RWPE1 (cell line): ENCODE measurements around the gene CUL7.

ENCODE experiments used
- CTCF ChIA-PET: fragments of 350-600 bp; sonication (Branson Sonifier 250); formaldehyde crosslinking; extraction: SDS; loops from one replicate; lab custom pipeline; 2021; lab: Yijun Ruan, JAX
- POLR2A ChIA-PET: fragments of 400-600 bp; formaldehyde crosslinking; extraction: SDS; loops from one replicate; lab custom pipeline; 2020; ENCODE audit warnings: antibody characterized with exemption; ENCODE audit not compliant: low non-redundant PET; lab: Yijun Ruan, JAX
- DNase-seq: peaks from one replicate; pipeline ENCODE4 v3.0.0; 2012; ENCODE audit warnings: low spot score
- H3K27ac ChIP-seq: fragments of 450-650 bp; 2 replicates; pipeline ENCODE4 v1.5.1; 2017
- CTCF ChIP-seq: fragments of 450-650 bp; conservative IDR thresholded peaks from 2 replicates; pipeline ENCODE4 v1.5.1; 2017; ENCODE audit warnings: low read depth, mild to moderate bottlenecking

CUL7 gene

GRCh38 chr6:43093436-43094289 lies 40.0 kb upstream of the CUL7 start:
- no peak for TF ChIP-seq CTCF
- CTCF ChIA-PET = no interaction called here
- DNase-seq = no peak
- POLR2A ChIA-PET = no interaction called here
- H3K27ac ChIP-seq = peak overlapping the region; percentile 79

- DNase-seq = no peak
- H3K27ac ChIP-seq = no peak overlapping the region
- CTCF ChIA-PET = no interaction called here
- POLR2A ChIA-PET = no interaction called here
- no peak for TF ChIP-seq CTCF
These were observed 39.0 kb upstream of the CUL7 start for GRCh38 chr6:43092635-43093034.

- CTCF ChIA-PET = no interaction called here
- POLR2A ChIA-PET = no interaction called here
- TF ChIP-seq CTCF = no peak
- H3K27ac ChIP-seq = peak overlapping the region; percentile 34
- no peak for DNase-seq
These were observed 37.9 kb upstream of the CUL7 start for GRCh38 chr6:43091436-43091991.

GRCh38 chr6:43091020-43091419 lies 37.4 kb upstream of the CUL7 start:
- TF ChIP-seq CTCF = no peak
- peak overlapping the region; percentile 32 for H3K27ac ChIP-seq
- CTCF ChIA-PET = interaction anchor here (1.8 kb wide), 1 partner anchor 53 kb away, joined by 5 read pairs; no protein-coding TSS in a partner anchor
- POLR2A ChIA-PET = interaction anchor here (0.9 kb wide), 1 partner anchor 15 kb away, joined by 3 read pairs; the partner anchor contains the start of gene PTK7
- DNase-seq = no peak

GRCh38 chr6:43090559-43090956 lies 36.9 kb upstream of the CUL7 start:
- TF ChIP-seq CTCF = no peak
- DNase-seq = no peak
- H3K27ac ChIP-seq = peak overlapping the region; percentile 60
- CTCF ChIA-PET = interaction anchor here (0.8 to 1.8 kb wide), 2 partner anchors 53 to 178 kb away, joined by 5 read pairs; no protein-coding TSS in a partner anchor
- POLR2A ChIA-PET = interaction anchor here (0.9 kb wide), 1 partner anchor 14 kb away, joined by 3 read pairs; the partner anchor contains the start of gene PTK7

GRCh38 chr6:43089874-43090558 lies 36.4 kb upstream of the CUL7 start:
- CTCF ChIA-PET = interaction anchor here (0.8 to 1.8 kb wide), 2 partner anchors 54 to 179 kb away, joined by 5 read pairs; no protein-coding TSS in a partner anchor
- H3K27ac ChIP-seq = peak overlapping the region; percentile 60
- no peak for DNase-seq

More at GRCh38 chr6:43089874-43090558, 36.4 kb upstream of the CUL7 start:
- POLR2A ChIA-PET = interaction anchor here (0.5 to 0.9 kb wide), 3 partner anchors 14 to 326 kb away, joined by 3 to 4 read pairs (median 3); partner anchors contain the start of gene PTK7
- TF ChIP-seq CTCF = no peak
